SK-N-SH (cell line): ENCODE measurements around the gene CCDC80. TPM values are rescaled to one million over a fixed set of nuclear protein-coding genes. Genes with fewer than 3 reads are reported as not detected.

ENCODE experiments used
- CTCF ChIA-PET: fragments of 300-600, 350-600 bp; formaldehyde crosslinking; extraction: SDS; loops from one replicate; lab custom pipeline; 2021; lab: Yijun Ruan, JAX
- POLR2A ChIA-PET: fragments of 350-600 bp; sonication (Branson Sonifier 250); formaldehyde crosslinking; extraction: SDS; loops from one replicate; lab custom pipeline; 2020; ENCODE audit warnings: antibody characterized with exemption, inconsistent platforms; lab: Yijun Ruan, JAX
- DNase-seq: peaks from one replicate; pipeline ENCODE4 v3.0.0; 2012
- H2AFZ ChIP-seq: fragments of 200-600 bp; sonication (generic); 2 replicates; pipeline ENCODE4 v1.8.1; 2016; ENCODE audit warnings: antibody characterized with exemption, mild to moderate bottlenecking, low read depth
- H3F3A ChIP-seq: fragments of 200-600 bp; sonication (generic); replicated peaks from 2 replicates; pipeline ENCODE3; 2016; ENCODE audit warnings: antibody characterized with exemption, mild to moderate bottlenecking; ENCODE audit not compliant: insufficient read depth
- H3K27ac ChIP-seq, 2 experiments: fragments of 200-500 bp in 1 of 2; fragments of 200-600 bp in 1 of 2; sonication (Bioruptor generic) in 1 of 2; sonication (generic), shearing (Covaris generic) in 1 of 2; 2 replicates each; pipeline versions ENCODE4 v1.5.1 to v1.6.1; 2014 to 2016; ENCODE audit warnings: low read depth in 2 of 2, inconsistent platforms in 1 of 2, low read length in 1 of 2, mild to moderate bottlenecking in 1 of 2, mixed read lengths in 1 of 2
- H3K27me3 ChIP-seq: fragments of 200-600 bp; sonication (generic), shearing (Covaris generic); 2 replicates; pipeline ENCODE4 v1.6.1; 2016; ENCODE audit warnings: mixed run types; ENCODE audit not compliant: insufficient read depth
- H3K36me3 ChIP-seq, 2 experiments: fragments of 200-500 bp in 1 of 2; fragments of 200-600 bp in 1 of 2; sonication (Bioruptor generic) in 1 of 2; sonication (generic) in 1 of 2; replicated peaks in 1 of 2; 2 replicates each; pipeline versions ENCODE3 to v1.5.1; 2014 to 2016; ENCODE audit warnings: low read length in 1 of 2, mild to moderate bottlenecking in 1 of 2; ENCODE audit not compliant: insufficient read depth in 2 of 2, control insufficient read depth in 1 of 2
- H3K4me1 ChIP-seq, 2 experiments: fragments of 200-500 bp in 1 of 2; fragments of 200-600 bp in 1 of 2; sonication (Bioruptor generic) in 1 of 2; sonication (generic), shearing (Covaris generic) in 1 of 2; 2 replicates each; pipeline versions ENCODE4 v1.5.1 to v1.6.1; 2014 to 2016; ENCODE audit warnings: low read depth in 1 of 2, low read length in 1 of 2, mixed run types in 1 of 2; ENCODE audit not compliant: insufficient read depth in 2 of 2, control insufficient read depth in 1 of 2
- H3K4me2 ChIP-seq: fragments of 200-600 bp; sonication (generic), shearing (Covaris generic); 2 replicates; pipeline ENCODE4 v1.6.1; 2017; ENCODE audit warnings: mixed run types
- H3K4me3 ChIP-seq, 2 experiments: fragments of 200-500 bp in 1 of 2; fragments of 200-600 bp in 1 of 2; sonication (Bioruptor generic) in 1 of 2; sonication (generic), shearing (Covaris generic) in 1 of 2; 2 replicates each; pipeline versions ENCODE4 v1.5.1 to v1.8.1; 2014 to 2016; ENCODE audit warnings: low read depth in 2 of 2, inconsistent platforms in 1 of 2, low read length in 1 of 2, mild to moderate bottlenecking in 1 of 2, mixed read lengths in 1 of 2, moderate library complexity in 1 of 2
- H3K79me2 ChIP-seq: fragments of 200-600 bp; sonication (generic); 2 replicates; pipeline ENCODE4 v1.8.1; 2017; ENCODE audit warnings: mild to moderate bottlenecking; ENCODE audit not compliant: insufficient read depth
- H3K9ac ChIP-seq: fragments of 200-600 bp; sonication (generic); 2 replicates; pipeline ENCODE4 v1.6.1; 2017; ENCODE audit warnings: mixed run types
- H3K9me2 ChIP-seq: fragments of 200-600 bp; sonication (generic); 2 replicates; pipeline ENCODE4 v1.6.1; 2017; ENCODE audit warnings: mixed run types
- H3K9me3 ChIP-seq: fragments of 200-600 bp; sonication (generic); 2 replicates; pipeline ENCODE4 v1.6.1; 2017; ENCODE audit warnings: mixed run types, mild to moderate bottlenecking, moderate library complexity
- H4K20me1 ChIP-seq: fragments of 200-600 bp; sonication (generic); 2 replicates; pipeline ENCODE4 v1.6.1; 2017; ENCODE audit warnings: mild to moderate bottlenecking, mixed run types; ENCODE audit not compliant: insufficient read depth
- CHD2 ChIP-seq: fragments of 150-350 bp; IDR thresholded peaks from 2 replicates; pipeline ENCODE4 v1.6.1; 2018; ENCODE audit warnings: low read length; ENCODE audit not compliant: partially characterized antibody
- EP300 ChIP-seq, 2 experiments: IDR thresholded peaks; 2 replicates each; pipeline versions ENCODE4 v1.4.0 to v1.6.1; 2012; ENCODE audit warnings: borderline replicate concordance in 1 of 2, low read depth in 1 of 2, low read length in 1 of 2
- FOSL2 ChIP-seq: IDR thresholded peaks from 2 replicates; pipeline ENCODE4 v1.4.0; 2012; ENCODE audit warnings: low read depth, mild to moderate bottlenecking, moderate library complexity, borderline replicate concordance
- GATA2 ChIP-seq: sonication (generic); formaldehyde crosslinking; IDR thresholded peaks from 2 replicates; pipeline ENCODE4 v1.5.0; 2020; ENCODE audit warnings: mild to moderate bottlenecking, missing genetic modification reagents
- IRF3 ChIP-seq: fragments of 150-350 bp; IDR thresholded peaks from 2 replicates; pipeline ENCODE4 v1.6.1; 2016; ENCODE audit warnings: mild to moderate bottlenecking, low read depth, low read length
- NFIC ChIP-seq: IDR thresholded peaks from 2 replicates; pipeline ENCODE4 v1.4.0; 2012; ENCODE audit warnings: borderline replicate concordance
- NRF1 ChIP-seq: IDR thresholded peaks from 2 replicates; pipeline ENCODE4 v1.6.1; 2012; ENCODE audit warnings: low read depth, mild to moderate bottlenecking, low read length
- RFX5 ChIP-seq: IDR thresholded peaks from 2 replicates; pipeline ENCODE4 v1.6.1; 2012; ENCODE audit warnings: mild to moderate bottlenecking, improper control_type of control experiment, low read length
- SIN3A ChIP-seq: IDR thresholded peaks from 2 replicates; pipeline ENCODE4 v1.6.1; 2012; ENCODE audit warnings: low read depth, mild to moderate bottlenecking, low read length, moderate library complexity, borderline replicate concordance
- SMC3 ChIP-seq: IDR thresholded peaks from 2 replicates; pipeline ENCODE4 v1.6.1; 2012; ENCODE audit warnings: low read depth, low read length, improper control_type of control experiment
- TCF12 ChIP-seq: IDR thresholded peaks from 2 replicates; pipeline ENCODE4 v1.4.0; 2012
- USF1 ChIP-seq: IDR thresholded peaks from 2 replicates; pipeline ENCODE4 v1.4.0; 2012; ENCODE audit warnings: low read depth, borderline replicate concordance
- YY1 ChIP-seq: IDR thresholded peaks from 2 replicates; pipeline ENCODE4 v1.4.0; 2012; ENCODE audit warnings: low read depth, mild to moderate bottlenecking
- ZBTB33 ChIP-seq: IDR thresholded peaks from 2 replicates; pipeline ENCODE4 v1.4.0; 2012; ENCODE audit warnings: low read depth, borderline replicate concordance
- WGBS: methylation state at CpG from one replicate; pipeline ENCODE4 v1.1.6; 2017; ENCODE audit warnings: low lambda C conversion rate; 5-methylcytosine and 5-hydroxymethylcytosine counted together
- polyA plus RNA-seq, 3 experiments: library from polyadenylated mRNA; depleted of rRNA; stranded (reverse); fragments of >200 nt; gene quantifications; 2 replicates each; pipeline ENCODE4 v1.2.3, GENCODE V29; 2012
- TF ChIP-seq, protein P1 (sequence below): IDR thresholded peaks from 2 replicates; pipeline ENCODE4 v1.4.0; 2012; ENCODE audit warnings: low read depth
- TF ChIP-seq, protein P2 (sequence below): IDR thresholded peaks from 2 replicates; pipeline ENCODE4 v1.6.1; 2012; ENCODE audit warnings: mild to moderate bottlenecking, low read depth, low read length, moderate library complexity

CCDC80 gene
- polyA plus RNA-seq, 1 of the 3 experiments (the other 2 are of a cell fraction) = 83.4 TPM

- TF ChIP-seq IRF3 = no peak
These were observed 24.8 kb downstream of the CCDC80 start (continued) for GRCh38 chr3:112615989-112616731.

- no peak overlapping the region for H3K4me2 ChIP-seq
- H3K79me2 ChIP-seq = no peaks in the 10 kb centered on the region
- no peaks in the 10 kb centered on the region for H3K9me2 ChIP-seq
- H3K9ac ChIP-seq = no peak overlapping the region
- H3K36me3 ChIP-seq = peaks cover 80 to 84% of the 10 kb centered on the region in 2 experiments
- peaks cover 30% of the 10 kb centered on the region for H3F3A ChIP-seq
- no peaks in the 10 kb centered on the region for H3K9me3 ChIP-seq
- H3K4me3 ChIP-seq = no peak overlapping the region
- H3K27me3 ChIP-seq = no peaks in the 10 kb centered on the region
- H4K20me1 ChIP-seq = no peaks in the 10 kb centered on the region
- ChIA-PET CTCF (interaction anchor here (0.7 to 2.0 kb wide), 5 partner anchors 30 to 367 kb away, joined by 3 to 7 read pairs (median 3); no protein-coding TSS in a partner anchor), POLR2A (no interaction called here)
- H2AFZ ChIP-seq = no peak overlapping the region
- WGBS = 99% methylated on average over 5 of the region's 5 CpGs
- DNase-seq = no peak
- TF ChIP-seq TCF12 = no peak
- no peak for TF ChIP-seq USF1
- no peak for TF ChIP-seq ZBTB33
- TF ChIP-seq RFX5 = no peak
- TF ChIP-seq, protein P1, sequence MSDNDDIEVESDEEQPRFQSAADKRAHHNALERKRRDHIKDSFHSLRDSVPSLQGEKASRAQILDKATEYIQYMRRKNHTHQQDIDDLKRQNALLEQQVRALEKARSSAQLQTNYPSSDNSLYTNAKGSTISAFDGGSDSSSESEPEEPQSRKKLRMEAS = no peak
- no peak for TF ChIP-seq NRF1
- TF ChIP-seq SMC3 = no peak
- no peak for TF ChIP-seq NFIC
- no peak for TF ChIP-seq YY1
- TF ChIP-seq SIN3A = no peak
- no peak for TF ChIP-seq GATA2 (CRISPR knock-in tag)
- TF ChIP-seq IRF3 = no peak
- no peak for TF ChIP-seq FOSL2
- TF ChIP-seq CHD2 = no peak
- TF ChIP-seq EP300 (IDR thresholded peaks at IDR 0.05; ENCODE audit: borderline replicate concordance in 1 of 2, low read depth in 1 of 2, low read length in 1 of 2) = no peak
- TF ChIP-seq, protein P2, sequence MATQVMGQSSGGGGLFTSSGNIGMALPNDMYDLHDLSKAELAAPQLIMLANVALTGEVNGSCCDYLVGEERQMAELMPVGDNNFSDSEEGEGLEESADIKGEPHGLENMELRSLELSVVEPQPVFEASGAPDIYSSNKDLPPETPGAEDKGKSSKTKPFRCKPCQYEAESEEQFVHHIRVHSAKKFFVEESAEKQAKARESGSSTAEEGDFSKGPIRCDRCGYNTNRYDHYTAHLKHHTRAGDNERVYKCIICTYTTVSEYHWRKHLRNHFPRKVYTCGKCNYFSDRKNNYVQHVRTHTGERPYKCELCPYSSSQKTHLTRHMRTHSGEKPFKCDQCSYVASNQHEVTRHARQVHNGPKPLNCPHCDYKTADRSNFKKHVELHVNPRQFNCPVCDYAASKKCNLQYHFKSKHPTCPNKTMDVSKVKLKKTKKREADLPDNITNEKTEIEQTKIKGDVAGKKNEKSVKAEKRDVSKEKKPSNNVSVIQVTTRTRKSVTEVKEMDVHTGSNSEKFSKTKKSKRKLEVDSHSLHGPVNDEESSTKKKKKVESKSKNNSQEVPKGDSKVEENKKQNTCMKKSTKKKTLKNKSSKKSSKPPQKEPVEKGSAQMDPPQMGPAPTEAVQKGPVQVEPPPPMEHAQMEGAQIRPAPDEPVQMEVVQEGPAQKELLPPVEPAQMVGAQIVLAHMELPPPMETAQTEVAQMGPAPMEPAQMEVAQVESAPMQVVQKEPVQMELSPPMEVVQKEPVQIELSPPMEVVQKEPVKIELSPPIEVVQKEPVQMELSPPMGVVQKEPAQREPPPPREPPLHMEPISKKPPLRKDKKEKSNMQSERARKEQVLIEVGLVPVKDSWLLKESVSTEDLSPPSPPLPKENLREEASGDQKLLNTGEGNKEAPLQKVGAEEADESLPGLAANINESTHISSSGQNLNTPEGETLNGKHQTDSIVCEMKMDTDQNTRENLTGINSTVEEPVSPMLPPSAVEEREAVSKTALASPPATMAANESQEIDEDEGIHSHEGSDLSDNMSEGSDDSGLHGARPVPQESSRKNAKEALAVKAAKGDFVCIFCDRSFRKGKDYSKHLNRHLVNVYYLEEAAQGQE = no peak
- TF ChIP-seq, all 33 proteins: peak for 0
- H3K4me1 ChIP-seq = peaks cover 0 to 6% of the 10 kb centered on the region in 2 experiments; a peak in 1 of 4 replicates
- H3K27ac ChIP-seq = no peak overlapping the region
These were observed 29.0 kb downstream of the CCDC80 start for GRCh38 chr3:112611752-112612515.
